Hepatocyte (in vitro differentiated cells): Measurements from ENCODE around the gene KRT6A.

Source experiments
- CTCF ChIP-seq: fragments of 200-600 bp; sonication (generic); IDR thresholded peaks from 2 replicates; pipeline ENCODE4 v1.5.1; 2016; ENCODE audit warnings: antibody characterized with exemption, mild to moderate bottlenecking; ENCODE audit not compliant: poor library complexity
- EZH2 ChIP-seq: fragments of 200-600 bp; sonication (generic); IDR thresholded peaks from 2 replicates; pipeline ENCODE4 v1.6.1; 2016; ENCODE audit warnings: antibody characterized with exemption, mild to moderate bottlenecking, borderline replicate concordance

- TF ChIP-seq CTCF = no peak
- TF ChIP-seq EZH2 = no peak
Observed at GRCh38 chr12:52486166-52487105, 6.6 kb downstream of the KRT6A start.
